Panc1 (cell line): ENCODE data around the gene RSPH1.

Experiments
- POLR2AphosphoS5 ChIP-seq: IDR thresholded peaks from 2 replicates; pipeline ENCODE4 v1.6.1; 2012; ENCODE audit warnings: mild to moderate bottlenecking, low read depth, low read length, moderate library complexity
- TF ChIP-seq, protein P1 (sequence below): fragments of 450-650 bp; IDR thresholded peaks from 2 replicates; pipeline ENCODE4 v1.5.1; 2017; ENCODE audit warnings: mild to moderate bottlenecking

GRCh38 chr21:42463861-42464515 is 32.0 kb downstream of the RSPH1 start:
- TF ChIP-seq, protein P1, sequence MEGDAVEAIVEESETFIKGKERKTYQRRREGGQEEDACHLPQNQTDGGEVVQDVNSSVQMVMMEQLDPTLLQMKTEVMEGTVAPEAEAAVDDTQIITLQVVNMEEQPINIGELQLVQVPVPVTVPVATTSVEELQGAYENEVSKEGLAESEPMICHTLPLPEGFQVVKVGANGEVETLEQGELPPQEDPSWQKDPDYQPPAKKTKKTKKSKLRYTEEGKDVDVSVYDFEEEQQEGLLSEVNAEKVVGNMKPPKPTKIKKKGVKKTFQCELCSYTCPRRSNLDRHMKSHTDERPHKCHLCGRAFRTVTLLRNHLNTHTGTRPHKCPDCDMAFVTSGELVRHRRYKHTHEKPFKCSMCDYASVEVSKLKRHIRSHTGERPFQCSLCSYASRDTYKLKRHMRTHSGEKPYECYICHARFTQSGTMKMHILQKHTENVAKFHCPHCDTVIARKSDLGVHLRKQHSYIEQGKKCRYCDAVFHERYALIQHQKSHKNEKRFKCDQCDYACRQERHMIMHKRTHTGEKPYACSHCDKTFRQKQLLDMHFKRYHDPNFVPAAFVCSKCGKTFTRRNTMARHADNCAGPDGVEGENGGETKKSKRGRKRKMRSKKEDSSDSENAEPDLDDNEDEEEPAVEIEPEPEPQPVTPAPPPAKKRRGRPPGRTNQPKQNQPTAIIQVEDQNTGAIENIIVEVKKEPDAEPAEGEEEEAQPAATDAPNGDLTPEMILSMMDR, result no peak
- no peak for TF ChIP-seq POLR2AphosphoS5
